ENCODE measurements around the gene MEF2B.

MEF2B gene

GRCh38 chr19:19096641-19097627 is 73.1 kb downstream of the MEF2B start:
- DNase-seq, result no peak

GRCh38 chr19:19095691-19096090 is 74.4 kb downstream of the MEF2B start:
- DNase-seq, result no peak

All from islet precursor cell (in vitro differentiated cells).